AG09309 (cell line): ENCODE measurements around the gene SPG11.

Experiments
- DNase-seq: peaks from one replicate; pipeline ENCODE4 v3.0.0-alpha.2; 2010; ENCODE audit warnings: low read depth
- H3K4me3 ChIP-seq: 2 replicates; pipeline ENCODE4 v1.5.1; 2011; ENCODE audit warnings: mild to moderate bottlenecking, low read depth, low read length, moderate library complexity; ENCODE audit not compliant: control insufficient read depth
- CTCF ChIP-seq: IDR thresholded peaks from 2 replicates; pipeline ENCODE4 v1.5.1; 2011; ENCODE audit warnings: mild to moderate bottlenecking, low read depth, low read length, inconsistent platforms; ENCODE audit not compliant: insufficient read depth, control insufficient read depth; ENCODE audit errors: missing control alignments

SPG11 gene

GRCh38 chr15:44527241-44527640 lies 136.2 kb downstream of the SPG11 start:
- TF ChIP-seq CTCF, result no peak
- DNase-seq, result no peak
- H3K4me3 ChIP-seq, result no peak overlapping the region

- TF ChIP-seq CTCF, result no peak
- no peak for DNase-seq
- H3K4me3 ChIP-seq, result no peak overlapping the region
Measured at GRCh38 chr15:44525018-44525417, 138.4 kb downstream of the SPG11 start.

GRCh38 chr15:44519537-44519936 lies 143.9 kb downstream of the SPG11 start:
- no peak for DNase-seq
- TF ChIP-seq CTCF, result no peak
- H3K4me3 ChIP-seq, result no peak overlapping the region

- no peak for DNase-seq
- no peak for TF ChIP-seq CTCF
Measured at GRCh38 chr15:44516436-44516835, 147.0 kb downstream of the SPG11 start.

More at GRCh38 chr15:44516436-44516835, 147.0 kb downstream of the SPG11 start:
- no peak overlapping the region for H3K4me3 ChIP-seq
